ENCODE results near the gene PRODH2.
"Not testable (repeated sequence)": the region's sequence is repeated elsewhere in the genome, so short reads cannot be mapped to it uniquely, and the experiment has no call there.

The PRODH2 gene

DNA sequence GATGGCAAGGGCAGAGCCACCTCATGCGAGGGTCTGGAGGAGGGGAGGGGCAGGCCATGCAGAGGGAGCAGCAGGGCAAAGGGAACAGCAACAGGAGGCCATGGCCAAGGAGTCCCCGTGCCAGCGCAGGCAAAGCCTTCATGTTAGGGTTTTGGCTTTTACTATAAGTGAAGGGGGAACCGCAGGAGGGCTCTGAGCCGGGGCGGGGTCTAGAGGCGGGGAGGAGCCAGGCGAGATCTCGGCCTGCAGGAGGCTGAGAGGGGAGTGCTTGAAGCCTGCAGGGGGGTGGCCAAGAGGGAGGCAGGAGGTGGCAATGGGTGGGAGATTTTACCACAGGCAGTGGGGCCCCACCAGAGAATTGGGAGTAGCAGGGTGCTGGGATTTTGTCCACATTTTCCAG is 31.0 kb downstream of the PRODH2 start:
- DNase-seq (ENCODE audit: low spot score) = no peak

DNA sequence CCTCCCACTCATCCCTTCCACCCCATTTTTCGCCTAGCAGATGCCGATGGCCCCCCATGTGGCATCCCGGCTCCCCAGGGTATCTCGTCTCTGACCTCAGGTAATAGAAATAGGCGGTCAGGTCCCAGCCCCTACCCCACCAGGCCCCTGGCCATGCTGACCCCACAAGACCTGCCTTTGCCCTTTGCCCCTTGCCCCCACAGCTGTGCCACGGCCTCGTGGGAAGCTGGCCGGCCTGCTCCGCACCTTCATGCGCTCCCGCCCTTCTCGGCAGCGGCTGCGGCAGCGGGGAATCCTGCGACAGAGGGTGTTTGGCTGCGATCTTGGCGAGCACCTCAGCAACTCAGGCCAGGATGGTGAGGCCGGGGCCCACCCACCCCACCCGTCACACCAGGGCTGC is 31.9 kb downstream of the PRODH2 start:
- DNase-seq (ENCODE audit: low spot score) = no peak

DNA sequence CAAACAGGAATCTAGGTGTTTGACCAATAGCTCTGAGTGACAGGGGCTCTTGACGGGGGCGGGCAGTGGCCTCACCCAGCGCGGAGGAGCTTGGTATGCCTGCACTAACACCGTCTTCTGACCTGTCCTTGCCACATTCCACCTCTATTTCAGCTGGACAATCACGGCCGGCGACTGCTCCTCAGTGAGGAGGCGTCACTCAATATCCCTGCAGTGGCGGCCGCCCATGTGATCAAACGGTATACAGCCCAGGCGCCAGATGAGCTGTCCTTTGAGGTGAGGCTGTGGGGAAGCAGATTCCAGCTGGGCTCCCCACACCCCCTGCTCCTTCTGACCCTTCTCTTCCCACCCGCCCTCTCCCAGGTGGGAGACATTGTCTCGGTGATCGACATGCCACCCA is 32.6 kb downstream of the PRODH2 start:
- no peak for DNase-seq (ENCODE audit: low spot score)

DNA sequence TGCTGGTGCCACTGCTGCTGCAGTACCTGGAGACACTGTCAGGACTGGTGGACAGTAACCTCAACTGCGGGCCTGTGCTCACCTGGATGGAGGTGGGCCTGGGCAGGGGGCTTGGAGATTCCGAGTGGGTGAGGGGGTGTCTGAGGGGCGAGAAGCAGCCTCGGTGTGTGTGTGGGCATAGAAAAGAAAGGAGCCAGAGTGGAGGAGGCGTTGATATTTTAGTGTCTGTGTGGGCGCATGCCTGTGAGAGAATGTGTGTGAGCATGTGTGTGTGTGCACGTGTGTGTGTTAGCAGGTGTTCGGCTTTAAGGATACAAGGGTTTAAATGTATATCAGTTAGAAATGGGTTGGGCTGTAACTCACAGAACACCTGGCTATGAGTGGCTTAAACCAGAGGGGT is 33.6 kb downstream of the PRODH2 start:
- no peak for DNase-seq (ENCODE audit: low spot score)

DNA sequence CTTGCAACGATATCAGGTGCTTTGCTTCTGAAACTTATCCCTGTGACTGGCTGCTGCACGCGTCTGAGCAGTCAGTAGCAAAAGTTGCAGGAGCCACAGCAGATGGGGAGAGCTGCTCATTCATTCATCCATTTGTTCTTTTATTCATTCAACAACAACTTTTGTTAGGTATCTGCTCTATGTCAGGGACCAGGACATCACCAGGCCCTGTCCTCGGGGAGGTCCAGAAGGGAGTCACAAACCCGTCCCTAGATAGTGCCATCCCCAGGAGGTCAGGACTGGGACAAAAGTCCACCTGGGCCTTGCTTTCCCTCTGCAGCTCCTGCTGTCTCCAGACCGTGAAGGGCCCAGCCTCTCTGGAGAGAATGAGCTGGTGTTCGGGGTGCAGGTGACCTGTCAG is 34.7 kb downstream of the PRODH2 start:
- DNase-seq (ENCODE audit: low spot score) = no peak

DNA sequence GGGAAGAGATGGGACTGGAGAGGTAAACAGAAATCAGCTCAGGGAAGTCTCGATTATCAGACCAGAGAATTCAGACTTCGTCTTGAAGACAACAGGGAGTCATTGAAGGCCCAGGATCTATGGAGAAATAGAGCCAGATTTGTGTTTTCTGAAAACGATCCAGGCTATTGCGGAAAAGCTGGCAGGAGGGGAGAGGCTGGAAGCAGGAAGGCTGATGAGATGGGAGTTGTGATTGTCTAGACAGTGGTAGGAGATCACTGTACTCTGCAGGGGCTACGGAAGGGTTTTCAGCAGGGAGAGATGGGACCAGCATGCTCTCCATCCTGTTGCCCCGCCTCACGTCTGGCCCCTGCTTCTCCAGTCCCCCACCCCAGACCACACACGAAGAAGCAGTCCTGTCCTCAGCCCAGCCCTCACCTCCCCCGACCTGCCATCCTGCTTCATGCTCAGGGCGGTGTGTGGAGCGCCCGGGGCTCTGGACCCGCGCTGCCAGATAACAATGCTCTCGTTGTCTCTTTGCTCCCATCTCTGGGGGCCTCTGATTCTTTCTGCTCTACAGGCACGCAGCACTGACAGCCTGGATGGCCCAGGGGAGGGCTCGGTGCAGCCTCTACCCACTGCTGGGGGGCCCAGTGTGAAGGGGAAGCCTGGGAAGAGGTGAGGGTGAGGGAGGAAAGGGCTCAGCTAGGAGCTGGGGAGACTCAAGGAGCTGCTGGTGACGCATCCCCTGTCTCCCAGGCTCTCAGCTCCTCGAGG is 35.4 kb downstream of the PRODH2 start:
- no peak for DNase-seq (ENCODE audit: low spot score)

DNA sequence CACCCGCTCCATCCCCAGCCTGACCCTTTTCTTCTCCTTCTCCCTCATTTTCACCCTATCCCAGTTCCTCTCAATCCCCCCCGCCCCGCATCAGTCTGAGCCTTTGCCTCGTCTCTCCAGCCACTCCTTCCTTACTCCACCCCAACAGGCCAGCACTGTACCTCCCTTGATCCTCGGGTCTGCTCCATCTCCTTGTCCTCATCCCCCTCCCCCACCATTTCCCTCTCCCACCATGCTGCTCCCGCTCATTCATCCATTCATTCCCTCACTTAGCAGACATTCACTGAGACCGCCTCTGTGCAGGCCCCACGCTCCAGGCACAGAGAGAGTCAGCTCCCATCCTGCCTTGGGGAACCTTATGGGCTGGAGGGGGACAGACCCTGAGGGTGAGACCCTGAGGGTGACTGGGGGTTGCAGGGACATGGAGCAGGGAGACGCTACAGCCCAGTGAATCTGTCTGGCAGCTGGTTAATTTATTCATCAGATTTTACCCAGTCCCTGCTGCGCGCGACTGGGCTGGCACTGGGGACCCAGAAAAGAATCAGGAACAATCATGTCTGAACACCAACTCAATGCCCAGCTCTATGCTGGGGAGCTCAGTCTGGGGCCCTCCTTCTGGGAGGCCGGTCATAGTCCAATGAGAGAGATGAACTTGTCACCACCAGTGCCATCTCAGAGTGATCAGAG is 36.4 kb downstream of the PRODH2 start:
- no peak for DNase-seq (ENCODE audit: low spot score)

DNA sequence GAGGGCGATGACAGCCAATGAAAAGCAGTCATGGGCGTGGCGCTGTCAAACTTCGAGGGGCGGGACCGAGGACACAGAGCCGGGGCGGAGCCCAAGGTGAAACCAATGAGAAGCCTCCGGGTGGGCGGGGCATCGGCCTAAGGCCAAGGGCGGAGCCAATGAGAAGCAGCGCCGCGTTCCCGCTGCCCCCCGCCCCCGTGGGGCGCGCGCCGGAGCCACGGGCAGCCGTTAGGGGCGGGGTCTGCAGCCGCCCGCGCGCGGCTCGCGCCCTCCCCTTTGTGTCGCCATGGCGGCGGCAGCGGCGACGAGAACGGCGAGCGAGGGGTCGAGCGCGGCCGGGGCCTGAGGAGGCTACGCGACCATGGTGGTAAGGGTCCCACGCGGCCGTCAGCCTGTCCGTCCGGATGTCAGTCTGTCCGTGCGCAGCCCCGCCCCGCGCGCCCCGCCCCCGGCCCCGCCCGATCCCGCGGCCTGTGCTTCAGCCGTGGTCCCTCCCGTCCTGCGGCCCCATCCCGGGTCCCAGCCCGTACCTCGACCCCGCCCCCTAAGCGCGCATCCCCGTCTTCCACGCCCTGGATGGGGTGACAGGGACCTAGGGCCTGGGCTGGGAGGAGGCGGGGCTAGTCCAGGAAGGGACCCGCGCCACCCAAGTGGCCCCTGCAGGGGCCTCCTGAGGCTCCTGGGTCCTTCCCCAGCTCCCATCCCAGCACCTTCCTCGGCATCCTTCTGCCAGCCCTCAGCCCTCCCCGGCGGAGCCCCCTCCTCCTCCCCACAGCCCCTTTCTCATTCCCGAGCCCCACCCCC is 37.1 kb downstream of the PRODH2 start, which contains the start of gene ARHGAP33:
Gene ARHGAP33 (plus strand): TSS at position 267 of the 804 bp plus-strand sequence. CDS start 95 bp downstream, at position 362.
- DNase-seq (ENCODE audit: low spot score) = peak; percentile 94

DNA sequence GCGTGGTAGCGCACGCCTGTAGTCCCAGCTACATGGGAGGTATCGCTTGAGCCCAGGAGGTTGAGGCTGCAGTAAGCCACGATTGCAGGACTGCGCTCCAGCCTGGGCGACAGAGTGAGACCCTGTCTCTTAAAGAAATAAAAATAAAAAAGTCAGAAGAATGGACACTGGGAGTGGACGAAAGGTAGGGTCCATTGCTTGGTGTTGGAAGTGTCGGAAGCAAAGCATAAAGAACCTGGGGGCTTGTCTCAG is 37.7 kb downstream of the PRODH2 start:
- DNase-seq (ENCODE audit: low spot score) = no peak

DNA sequence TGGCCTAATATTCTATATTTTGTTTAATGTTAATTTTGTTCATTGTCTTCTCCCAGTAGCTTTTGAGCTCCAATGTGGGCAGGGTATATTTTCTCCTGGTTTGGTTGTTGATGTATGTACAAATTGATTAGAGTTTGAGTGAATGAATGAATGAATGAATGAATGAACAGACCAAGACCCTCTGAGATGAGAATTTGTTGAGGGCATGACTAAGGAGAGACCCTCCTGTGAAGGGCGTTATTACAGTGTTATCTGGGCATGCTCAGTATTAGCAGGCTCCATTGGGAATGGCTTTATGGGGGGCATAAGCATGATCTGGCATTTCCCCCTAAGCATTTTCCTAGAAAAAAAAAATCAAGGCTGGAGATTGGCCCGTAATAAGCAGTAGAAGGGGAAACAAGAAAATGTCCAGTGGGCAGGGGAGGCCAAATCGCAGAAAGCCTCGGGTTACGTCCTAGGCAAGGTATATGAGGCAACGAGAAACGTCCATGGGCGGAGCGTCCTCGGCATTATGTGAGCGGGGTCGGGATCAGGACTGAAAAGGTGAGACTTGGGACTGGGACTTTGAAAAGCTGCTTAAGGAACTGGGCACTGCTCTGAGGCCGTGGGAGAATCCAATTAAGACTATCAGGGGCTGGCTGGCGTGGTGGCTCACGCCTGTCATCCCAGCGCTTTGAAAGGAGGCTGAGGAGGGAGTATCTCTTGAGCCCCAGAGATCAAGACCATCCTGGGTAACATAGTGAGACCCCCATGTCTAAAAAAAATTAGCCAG is 38.2 kb downstream of the PRODH2 start:
- no peak for DNase-seq (ENCODE audit: low spot score)

DNA sequence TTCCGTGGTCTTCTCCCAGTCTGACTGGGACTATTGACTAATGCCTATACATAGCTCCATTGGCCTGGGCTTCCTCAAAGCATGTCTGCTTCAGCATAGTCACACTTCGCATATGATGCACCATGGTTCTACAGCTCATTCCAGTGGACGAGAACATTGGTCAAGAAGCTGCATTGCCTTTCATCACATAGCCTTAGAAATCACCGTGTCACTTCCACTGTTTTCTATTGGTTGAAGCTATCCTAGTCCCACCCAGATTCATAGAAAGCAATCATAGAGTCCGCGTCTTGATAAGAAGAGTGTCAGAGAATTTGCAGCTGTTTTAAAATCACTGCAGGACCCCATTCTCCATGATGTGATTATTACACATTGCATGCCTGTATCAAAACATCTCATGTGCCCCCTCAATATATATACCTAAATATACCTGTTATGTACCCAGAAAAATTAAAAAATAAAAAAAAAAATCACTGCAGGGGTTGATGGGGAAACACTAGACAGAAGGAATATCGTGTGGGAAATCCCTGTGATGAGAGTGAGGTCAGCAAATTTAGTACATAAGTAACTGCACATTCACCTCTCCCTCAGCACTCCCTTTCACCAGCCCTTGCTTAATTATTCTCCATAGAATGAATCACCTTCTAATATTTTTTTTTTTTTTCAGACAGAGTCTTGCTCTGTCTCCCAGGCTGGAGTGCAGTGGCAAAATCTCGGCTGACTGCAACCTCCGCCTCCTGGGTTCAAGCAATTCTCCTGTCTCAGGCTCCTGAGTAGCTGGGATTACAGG is 39.4 kb downstream of the PRODH2 start:
- DNase-seq (ENCODE audit: low spot score) = no peak

DNA sequence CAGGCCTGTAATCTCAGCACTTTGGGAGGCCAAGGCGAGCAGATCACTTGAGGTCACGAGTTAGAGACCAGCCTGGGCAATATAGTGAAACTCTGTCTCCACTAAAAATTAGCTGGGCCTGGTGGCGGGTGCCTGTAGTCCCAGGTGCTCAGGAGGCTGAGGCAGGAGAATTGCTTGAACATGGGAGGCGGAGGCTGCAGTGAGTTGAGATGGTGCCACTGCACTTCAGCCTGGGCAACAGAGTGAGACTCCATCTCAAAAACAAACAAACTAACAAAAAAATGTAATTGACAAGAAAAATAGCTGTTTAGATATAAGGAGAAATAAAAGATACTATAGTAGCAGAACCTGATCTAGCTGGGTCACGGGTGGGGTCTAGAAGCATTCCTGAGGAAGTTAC is 40.3 kb downstream of the PRODH2 start:
- not testable (repeated sequence) for DNase-seq (ENCODE audit: low spot score)

DNA sequence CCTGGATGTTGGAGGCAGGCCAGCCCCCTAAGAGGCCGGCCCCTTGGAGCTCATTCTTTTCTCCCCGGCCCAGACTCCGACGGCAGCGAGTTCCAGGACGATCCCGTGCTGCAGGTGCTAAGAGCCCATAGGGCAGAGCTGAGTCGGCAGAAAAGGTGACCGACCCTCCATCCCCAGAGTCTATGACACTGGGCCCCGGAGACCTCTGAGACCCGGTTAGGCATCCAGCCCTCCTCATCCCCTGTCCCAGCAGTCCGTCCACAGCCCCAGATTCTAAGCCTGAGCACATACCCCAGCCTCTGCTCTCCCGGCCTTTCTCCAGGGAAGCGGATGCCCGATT is 44.6 kb downstream of the PRODH2 start:
- DNase-seq (ENCODE audit: low spot score) = no peak

DNA sequence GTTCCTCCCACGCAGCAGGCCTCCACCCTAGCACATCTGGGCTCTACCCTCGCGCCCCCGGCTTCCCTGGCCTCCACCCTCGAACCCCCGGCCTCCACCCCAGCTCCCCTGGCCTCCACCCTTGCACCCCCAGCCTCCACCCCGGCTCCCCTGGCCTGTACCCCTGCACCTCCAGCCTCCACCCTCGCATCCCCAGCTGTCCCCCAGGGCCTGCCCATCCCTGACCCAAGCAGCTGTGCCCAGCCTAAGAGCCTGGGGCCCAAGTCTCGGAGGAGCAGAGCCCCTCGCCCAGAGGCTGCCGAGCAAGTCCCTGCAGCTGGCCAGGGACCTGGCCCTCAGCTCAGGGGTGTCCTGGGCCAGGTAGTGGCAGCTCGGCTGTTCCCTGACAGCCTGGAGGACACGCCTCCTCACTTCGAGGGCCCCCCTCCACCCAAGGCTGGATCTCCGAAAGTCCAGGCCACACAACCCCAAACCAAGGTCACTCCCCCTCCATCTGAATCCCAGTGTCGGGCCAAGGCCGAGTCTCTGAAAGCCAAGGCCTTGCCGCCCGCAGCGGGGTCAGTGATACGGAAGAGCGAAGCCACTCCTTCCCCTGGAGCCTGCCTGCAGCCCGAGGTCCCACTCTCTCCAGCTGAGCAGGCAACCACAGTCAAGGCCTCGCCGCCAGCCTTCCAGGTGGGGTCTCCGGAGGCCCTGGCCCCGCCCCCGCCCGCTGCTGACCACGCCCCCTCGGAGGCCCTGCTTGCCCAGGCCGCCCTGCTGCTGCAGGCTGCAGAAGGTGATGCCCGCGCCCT is 45.2 kb downstream of the PRODH2 start:
- DNase-seq (ENCODE audit: low spot score) = no peak

DNA sequence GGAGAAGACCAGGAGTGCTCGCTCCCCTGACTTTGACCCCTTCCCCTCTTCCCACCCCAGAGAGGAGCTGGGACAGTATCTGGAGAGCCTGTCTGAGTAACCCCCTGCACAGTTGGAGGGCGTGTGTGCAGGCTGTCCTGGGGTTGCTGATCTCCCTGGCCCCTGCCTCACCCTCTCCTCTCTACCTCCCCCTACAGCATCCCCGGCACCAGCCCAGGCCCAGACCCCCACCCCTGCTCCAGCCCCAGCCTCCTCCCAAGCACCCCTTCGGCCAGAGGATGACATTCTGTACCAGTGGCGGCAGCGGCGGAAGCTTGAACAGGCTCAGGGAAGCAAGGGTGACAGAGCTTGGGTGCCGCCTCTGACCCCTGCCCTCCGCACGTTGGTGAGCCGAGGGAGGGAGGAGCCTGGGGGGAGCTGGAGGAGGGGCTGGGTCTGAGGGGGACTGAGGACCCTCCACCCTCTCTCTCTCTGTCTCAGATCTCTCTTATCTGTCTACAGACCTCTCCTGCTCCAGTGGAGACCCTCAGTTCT is 46.0 kb downstream of the PRODH2 start:
- no peak for DNase-seq (ENCODE audit: low spot score)

DNA sequence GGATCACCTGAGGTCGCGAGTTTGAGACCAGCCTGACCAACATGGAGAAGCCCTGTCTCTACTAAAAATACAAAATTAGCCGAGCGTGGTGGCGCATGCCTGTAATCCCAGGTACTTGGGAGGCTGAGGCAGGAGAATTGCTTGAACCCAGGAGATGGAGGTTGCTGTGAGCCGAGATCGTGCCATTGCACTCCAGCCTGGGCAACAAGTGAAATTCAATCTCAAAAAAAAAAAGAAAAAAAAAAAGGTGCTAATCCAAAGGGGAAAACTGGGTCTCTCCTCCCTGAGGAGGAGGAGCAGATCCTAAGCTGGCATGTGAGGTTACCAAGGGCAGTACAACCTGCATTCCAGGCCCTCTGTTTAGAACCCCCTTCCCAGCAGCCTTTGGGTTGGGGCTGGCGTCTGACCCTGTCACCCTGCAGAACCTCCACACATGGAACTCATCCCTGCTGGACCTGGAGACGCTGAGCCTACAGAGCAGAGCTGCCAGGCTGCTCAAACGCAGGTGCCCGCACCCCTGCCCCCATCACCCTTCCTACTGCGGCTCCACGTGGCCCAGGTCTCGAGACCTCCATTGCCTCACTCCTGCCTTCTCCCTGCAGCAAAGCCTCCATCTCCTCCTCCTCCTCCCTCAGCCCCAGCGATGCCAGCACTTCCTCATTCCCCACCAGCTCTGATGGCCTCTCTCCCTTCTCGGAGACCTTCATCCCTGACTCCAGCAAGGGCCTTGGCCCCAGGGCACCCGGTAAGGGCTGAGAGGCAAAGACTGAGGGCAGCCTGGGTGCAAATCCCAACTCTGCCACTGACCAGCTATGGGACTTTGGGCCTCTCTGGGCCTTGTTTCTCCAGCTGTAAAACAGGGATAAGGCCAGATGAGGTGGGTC is 48.0 kb downstream of the PRODH2 start:
- DNase-seq (ENCODE audit: low spot score) = no peak

DNA sequence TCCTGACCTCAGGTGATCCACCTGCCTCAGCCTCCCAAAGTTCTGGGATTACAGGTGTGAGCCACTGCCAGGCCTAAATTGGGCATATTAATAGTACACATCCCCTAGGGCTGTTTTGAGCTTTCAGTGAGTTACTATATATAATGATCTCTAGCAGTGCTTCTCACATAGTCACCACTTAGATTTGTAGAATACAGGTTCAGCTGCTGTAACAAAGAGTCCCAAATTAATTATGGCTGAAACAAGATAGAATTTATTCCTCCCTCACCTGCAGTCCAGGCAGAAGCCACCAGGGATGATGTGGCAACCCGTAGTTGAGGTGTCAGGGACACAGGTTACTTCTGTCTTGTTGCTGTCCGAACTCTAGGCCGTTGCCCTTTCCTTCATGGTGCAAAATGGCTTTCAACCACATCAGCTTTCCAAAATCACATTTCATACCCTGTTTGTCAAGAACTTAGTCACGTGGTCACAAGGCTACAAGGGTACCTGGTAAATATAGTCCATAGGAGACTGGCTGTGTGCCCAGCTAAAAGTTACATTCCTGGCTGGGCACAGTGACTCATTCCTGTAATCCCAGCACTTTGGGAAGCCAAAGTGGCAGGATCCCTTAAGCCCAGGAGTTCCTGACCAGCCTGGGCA is 51.8 kb downstream of the PRODH2 start:
- DNase-seq (ENCODE audit: low spot score) = no peak

DNA sequence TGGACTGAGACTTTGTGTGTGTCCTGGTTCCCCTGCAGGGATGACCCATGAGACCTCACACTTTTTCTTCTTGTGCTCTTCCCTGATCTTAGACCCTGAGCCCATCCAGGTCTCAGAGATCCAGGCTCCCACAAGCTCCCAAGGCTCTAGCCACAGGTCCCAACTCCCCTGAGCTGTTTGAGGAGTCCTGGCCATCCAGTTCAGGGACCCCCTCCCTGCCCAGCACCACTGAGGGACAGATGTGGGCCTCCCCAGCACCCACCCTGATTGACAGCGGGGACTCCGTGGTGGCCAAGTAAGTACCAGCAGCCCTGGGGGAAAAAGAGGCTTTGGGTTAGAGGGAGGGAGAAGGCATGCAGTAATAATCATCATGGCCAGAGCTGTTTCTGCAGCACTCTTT is 52.9 kb downstream of the PRODH2 start:
- no peak for DNase-seq (ENCODE audit: low spot score)
